RKO (cell line): ENCODE measurements around the gene CHCHD6.
A peak's percentile ranks its signal among the peaks of the same experiment; 100 is the strongest.

Source experiments
- DNase-seq: peaks from one replicate; pipeline ENCODE4 v3.0.0-alpha.2; 2016; ENCODE audit warnings: low spot score

CHCHD6 gene

DNA sequence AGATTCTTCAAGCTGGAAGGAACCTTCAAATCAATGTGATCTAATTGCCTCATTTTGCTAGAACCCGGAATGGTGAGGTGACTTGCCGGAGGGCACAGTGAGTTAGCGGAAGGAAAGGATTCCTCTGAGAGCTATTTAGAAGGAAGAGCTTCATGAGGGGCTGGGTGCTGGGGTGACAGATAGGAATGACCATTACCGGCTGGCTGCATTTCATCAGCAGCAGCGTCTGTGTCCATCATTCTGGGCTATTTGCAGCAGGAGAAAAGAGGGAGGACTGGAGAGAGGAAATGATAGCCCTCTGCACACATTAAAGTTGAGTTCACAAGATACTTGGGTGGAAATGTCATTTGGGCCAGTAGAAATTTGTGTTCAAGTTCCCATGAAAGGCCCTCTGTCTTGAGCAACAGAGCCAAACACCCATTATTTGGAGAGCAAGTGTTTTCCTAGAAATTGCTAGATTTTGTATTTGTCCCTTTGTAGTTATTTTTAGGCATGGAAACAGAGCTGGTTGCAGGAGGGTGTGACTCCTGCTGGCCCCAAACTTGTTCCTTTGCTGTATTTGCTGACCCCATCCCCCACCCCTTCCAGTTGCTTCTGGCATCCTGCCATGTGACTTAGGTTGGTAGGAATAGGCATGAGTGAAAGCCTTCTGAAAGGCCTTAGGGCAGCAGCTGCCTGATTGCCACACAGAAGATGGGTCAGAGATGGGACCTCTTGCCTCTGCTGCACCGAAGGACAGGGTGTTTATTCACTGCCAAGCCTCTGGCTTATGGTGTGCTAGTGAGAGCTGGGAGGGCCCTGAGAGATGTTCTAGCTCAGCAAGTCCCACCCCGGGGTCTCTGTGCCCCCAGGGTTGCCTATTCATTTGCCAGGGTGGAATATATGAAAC lies 191.4 kb downstream of the CHCHD6 start:
- DNase-seq: no peak

DNA sequence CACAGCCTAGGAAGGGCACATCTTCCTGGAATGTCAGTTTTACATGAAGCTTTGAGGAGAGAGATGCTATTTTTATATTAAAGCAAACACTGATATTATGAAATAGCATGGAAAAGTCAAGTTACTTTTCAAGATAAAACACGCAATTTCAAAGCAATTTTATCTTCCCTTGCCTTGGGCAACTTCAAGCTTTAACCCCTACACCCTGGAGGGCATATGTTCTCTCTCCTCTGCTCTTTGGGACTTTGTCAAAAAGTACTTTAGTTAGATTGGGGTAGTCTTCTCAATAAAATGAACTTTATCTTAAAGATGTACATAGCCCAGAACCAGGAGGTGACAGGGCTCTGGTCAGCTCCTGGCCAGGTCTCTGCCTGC lies 192.0 kb downstream of the CHCHD6 start:
- DNase-seq: no peak

DNA sequence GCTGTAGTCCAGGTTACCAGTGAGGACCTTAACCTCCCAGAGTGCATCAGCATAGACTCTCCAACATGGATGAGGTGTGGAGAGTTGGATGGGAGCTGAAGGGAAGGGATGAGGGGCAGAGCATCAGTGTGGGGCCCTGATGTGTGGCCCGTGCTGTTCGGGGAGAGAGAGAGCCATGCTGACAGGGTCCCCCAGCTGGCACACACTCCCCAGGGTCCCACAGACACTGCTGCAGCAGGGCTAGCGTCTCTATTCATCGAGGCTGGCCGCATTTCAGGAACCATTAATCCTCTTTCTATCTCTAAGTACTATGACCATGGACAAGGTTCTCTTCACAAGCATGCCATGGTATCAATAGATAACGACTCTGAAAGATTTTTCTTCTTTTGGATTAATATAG lies 192.9 kb downstream of the CHCHD6 start:
- DNase-seq: no peak

DNA sequence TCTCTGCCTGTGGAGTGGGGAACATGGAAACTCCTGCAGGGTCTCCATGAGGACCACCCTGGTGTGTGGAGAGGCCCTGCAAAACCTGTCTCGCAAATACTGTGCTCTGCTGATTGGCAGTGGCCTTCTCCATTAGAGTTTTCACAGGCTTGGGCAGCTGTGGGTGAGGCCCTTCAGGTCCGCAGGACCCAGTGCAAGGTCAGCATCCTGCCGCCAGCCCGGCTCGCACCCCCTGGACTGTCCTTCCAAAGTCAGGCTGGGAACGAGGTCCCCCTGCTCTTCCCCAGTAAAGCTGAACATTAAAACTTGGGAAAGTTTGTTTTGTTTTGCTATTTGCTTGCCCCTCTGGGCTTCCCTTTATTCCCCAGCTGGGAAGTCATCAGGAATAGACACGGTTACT lies 193.9 kb downstream of the CHCHD6 start:
- no peak for DNase-seq

DNA sequence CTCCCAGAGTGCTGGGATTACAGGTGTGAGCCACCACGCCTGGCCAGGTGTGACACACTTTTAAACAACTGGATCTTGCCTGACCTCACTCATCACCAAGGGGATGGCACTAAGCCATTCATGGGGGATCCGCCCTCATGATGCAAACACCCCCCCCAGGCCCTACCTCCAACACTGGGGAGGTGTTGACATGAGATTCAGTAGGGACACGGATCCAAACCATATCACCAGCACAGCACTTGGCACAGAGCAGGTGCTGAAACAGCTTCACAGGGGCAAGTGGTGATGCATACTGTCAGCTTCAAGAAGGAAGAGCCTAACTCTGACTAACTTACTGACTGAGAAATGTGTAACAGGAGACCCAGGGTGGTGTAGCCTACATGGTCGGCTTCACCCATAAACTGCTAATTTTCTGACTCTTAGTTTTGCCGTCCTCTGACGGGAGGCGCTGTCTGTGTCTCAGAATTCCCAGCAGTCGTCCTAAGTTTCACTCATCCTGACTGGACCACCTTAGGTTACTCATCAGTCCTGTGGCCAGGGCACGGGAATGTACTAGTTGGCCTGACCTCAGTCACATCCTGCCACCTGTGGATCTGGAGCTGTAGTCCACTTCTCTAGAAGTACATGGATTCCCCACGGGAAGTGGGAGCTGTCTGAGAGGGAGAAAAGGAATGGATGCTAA lies 197.0 kb downstream of the CHCHD6 start:
- peak; percentile 28 for DNase-seq

DNA sequence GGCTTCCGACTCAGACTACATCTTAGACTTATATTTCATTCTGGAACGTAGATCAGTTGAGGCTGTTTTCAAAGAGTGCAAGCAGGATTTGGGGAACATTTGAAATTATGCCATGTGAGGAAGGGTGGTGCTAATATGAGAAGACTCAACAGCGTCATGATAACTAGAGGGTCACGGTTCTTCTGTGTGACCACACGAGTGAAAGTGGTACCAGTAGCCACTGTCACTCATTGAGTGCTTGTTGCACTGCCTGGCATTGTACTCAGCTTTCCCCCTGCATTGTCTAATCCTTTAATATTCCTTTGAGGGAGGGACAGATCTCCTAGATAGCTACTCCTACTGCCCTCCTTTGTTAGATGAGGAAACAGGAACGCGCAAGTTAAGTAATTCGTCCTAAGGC lies 197.6 kb downstream of the CHCHD6 start:
- DNase-seq: no peak

DNA sequence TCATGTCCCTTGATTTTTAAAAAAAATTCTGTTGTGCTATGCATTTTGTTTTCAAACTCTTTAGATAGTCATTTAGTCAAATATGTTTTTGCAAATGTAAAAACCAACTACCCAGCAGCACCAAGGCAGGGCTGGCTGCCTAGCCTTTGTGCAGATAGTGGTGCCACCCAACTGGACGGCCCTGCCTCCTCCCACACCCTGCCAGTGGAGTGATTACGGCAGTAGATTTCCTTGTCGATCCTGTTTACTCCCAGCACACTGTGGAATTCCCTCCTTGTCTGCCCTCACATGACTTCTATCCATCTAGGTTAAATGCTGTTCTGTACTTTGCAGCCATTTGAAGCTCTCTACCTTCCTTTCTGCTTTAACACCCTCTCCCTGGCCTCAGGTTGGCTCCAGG lies 199.5 kb downstream of the CHCHD6 start:
- DNase-seq: no peak

DNA sequence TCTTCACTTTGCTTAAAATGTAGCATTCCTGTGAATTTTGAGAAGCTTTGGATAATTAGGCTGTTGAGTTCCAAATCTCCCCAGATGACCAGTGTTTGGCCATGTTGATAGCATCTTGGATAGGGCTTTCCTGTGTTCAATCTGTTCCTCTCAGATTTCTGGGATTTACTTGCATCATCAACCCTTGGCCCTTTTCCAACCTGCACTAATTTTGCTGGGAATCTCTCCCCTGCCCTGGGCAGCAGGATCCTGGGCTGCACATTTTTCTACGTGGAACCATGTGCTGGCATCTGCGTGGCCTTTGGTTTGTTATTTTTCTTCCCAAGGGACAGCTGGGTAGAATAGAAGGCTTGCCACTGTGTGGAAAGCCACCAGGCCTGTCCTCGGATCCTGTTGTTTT lies 203.5 kb downstream of the CHCHD6 start:
- DNase-seq: no peak

DNA sequence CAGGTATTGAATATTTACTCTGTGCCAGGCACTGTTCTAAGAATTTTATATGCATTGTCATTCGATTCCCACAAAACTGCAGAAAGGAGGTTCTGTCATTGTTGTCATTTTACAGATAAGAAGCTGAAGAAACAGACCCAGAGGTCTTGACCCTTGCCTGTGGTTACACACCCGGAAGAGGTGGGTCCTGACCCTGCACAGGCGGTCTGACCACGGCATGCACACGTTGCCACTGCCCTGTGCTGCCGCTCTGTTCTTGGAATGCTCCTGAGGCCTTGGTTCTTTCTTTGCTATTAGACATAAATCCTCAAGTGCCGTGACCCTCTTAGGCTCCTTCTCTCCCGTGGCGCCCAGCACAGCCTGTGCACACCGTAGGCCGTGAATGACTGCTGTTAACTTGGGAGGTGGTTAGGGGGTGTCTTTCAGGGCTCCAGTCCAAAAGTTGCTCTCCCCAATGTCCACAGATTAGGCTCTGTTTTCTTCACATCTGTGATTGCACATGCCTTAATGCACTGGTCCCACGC lies 204.8 kb downstream of the CHCHD6 start:
- no peak for DNase-seq

DNA sequence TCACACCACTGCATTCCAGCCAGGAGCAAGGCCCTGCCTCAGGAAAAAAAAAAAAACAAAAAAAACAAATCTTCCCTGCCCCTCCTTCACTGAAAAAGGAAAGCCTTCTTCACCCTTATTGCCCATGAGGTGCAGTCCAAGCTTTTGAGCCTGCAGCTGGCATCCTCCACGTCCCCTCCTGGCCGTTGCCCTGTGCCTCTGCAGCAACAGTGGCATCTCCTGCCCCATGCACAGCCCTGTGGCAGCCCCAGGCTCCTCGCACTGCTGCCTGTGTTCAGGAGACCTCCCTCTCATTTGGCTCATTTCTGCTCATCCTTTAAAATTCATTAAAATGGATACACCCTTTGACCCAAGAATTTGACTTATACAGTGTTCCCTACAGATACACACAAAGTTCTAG lies 206.2 kb downstream of the CHCHD6 start:
- DNase-seq: no peak

DNA sequence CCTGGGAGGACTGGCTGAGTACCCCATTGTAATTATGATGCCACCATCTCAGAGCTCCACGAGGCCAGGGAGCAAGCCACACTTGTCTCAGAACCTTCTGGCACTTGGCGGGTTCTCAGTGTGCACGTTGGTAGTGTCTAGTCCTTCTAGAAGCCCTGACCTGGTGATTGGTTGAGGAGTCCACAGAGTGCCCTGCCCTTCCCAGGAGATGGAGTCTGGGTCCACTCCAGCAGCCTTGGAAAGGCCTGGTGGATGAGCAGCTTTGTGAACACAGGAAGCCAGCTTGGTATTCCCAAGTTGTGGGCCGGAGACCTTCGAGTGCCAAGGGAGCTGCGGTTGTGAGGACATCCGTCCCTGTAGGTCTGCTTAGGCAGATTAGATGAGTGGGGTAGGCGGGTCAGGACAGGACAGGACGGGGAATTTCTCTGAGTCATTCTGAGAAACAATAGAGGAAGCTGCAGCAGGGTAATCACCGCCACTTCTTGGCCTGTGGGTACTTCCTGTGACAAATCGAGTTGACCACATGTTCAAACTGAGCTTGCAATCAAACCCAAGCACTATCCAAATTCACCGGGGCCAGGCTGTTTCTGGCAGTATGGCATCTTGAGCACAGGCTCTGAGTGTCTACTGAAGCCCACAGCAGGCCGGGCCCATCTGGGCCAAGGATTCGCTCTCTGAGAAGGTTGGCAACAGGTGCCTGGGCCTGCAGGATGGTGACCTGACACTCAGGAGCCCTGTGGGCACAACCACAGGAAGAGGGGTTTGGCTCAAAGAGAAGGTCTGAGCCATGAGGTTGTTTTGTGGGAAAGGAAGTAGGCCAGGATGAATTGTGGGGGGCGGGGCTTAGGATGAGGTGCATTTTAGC lies 207.4 kb downstream of the CHCHD6 start:
- peak; percentile 74 for DNase-seq

DNA sequence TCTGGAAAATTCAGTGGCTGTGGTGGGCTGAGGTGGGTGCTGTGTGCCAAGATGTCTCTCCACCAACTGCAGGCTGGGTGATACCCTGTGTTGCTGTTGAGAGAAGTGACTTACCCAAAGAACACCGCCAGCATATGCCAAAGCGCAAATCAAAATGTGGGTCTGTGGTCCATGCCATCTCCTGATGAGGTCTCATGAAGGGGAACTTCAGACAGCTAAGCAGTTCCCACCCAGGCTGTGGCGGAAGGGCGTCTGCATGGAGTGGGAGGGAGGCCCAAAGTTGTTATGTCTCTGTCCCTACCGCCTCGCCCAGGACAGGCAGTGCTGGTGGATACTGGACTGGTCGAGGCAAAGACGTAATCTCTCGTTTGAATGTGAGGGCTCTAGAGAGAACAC lies 208.0 kb downstream of the CHCHD6 start:
- no peak for DNase-seq

DNA sequence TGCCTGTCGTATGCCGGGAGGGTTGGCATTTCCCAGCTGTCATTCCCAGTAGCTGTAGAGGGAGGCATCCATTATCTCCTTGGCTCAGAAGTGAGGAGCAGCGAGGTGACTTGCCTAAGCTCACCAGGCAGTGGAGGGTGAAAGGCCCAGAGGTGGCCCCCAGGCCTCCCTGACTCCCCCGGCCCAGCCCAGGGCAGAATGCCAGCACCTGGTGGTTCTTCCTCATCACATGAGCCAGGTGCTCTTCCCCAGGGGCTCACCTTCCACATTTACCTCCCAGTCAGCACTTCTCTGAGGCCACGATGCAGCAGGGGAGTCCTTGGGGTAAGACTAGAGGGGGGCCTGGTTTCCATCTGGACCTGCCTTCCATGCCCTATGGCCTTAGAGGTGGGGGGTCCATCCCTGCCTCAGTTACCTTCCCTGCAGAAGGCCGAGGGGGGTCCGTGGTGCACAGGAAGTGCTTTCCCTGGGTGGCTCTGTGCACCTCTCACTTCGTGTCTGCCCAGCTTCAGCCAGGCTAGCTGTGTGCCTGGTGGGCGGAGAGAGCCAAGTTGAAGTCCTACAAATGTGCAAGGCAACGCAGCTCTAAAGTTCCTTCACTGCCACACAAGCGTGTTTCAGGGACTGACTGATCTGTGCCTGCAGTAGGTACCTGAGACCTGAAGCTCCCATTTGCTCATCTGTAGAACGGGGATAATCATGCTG lies 208.6 kb downstream of the CHCHD6 start:
- no peak for DNase-seq

DNA sequence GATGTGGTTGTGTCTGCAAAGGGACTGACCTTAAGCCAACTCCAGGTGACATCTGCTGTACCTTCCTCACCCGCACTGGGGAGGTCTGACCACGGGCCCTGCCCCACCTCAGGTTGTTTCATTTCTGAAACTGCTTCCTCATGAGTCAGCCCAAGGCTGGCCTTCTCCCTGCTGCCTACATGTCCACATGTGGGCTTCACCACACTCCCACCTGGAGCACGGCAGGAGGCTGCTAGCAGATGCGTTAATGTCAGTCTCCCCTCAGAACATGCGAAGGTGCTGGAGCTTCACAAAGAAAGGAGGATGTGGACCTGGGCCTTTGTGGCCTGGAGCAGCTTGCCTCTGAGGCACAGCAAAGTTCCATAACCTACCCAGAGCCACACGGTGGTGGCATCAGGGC lies 209.5 kb downstream of the CHCHD6 start:
- no peak for DNase-seq

DNA sequence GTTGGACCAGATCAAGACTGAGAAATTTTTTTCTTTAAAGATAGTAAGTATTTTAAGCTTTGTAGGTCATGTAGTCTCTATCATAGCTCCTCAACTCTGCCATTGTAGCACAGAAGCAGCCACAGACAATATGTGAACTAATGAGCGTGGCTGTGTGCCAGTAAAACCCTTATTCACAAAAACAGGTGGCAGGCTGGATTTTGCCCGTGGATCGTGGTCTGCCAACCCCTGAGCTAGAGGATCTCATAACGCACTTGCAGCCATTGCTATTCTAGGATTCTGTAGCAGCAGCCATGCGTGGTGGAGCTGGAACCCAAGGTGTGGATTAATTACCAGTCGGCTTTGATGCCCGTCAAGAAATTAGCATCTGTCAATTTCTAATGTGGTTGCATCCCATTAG lies 210.2 kb downstream of the CHCHD6 start:
- DNase-seq: no peak

DNA sequence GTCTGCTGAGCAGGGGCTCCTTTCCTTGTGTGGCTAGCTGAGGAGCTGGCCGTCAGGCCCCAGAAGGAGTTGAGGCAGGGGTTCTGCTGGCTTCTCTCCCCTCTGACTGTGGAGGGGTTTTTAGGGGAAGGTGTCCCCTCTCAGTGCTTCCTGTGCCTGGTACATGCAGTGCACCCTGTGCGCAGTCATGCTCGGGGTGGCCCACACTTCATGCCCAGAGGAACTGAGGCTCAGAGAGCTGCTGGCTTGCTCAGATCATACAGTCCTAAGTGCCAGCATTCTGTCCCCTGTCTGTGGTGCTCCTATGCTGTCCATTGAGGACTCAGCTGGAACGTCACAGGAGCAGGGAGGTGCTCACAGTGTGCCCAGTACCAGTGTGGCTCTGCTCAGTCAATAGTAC lies 211.0 kb downstream of the CHCHD6 start:
- DNase-seq: no peak

DNA sequence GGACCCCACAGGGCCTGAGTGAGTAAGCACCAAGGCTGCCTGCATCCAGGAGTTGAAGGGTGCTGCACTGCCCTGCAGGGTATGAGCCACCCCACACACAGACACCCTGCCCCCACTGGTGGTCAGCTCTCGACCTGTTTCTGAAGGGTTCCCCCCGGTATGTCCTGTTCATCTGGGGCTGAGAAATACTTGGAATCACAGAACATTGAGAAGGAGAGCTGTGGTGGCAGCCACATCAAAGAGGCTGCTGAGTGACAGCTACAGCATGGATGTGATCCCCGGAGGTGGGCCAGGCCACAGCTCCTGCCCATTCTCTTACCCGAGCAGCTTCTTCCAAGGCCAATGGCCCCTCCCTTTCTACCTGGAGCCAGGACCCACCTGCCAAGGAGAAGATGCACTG lies 212.5 kb downstream of the CHCHD6 start:
- no peak for DNase-seq

DNA sequence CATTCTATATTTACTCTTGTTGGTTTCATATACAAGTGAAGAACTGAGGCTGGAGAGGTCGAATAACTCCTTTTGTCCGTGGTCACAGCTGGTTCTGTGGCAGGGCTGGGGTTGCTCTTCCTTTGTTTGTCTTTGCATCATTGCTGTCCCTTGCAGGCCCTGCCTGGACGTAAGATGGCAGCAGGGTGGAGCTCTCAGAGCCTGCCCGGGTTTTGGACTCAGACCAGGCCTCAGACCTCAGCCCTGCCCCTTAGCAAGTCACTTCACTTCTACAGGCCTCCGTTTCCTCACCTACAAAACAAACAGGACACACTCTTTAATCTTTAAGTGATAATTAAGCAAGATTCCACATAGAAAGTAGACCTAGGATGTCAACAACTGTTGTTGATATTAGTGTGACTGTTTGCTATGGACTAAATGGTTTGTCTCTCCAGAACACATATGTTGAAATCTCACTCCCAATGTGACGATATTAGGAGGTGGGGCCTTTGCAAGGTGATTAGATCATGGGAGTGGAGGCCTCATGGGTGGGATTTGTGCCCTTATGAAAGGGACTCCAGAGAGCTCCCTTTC lies 213.3 kb downstream of the CHCHD6 start:
- DNase-seq: no peak

DNA sequence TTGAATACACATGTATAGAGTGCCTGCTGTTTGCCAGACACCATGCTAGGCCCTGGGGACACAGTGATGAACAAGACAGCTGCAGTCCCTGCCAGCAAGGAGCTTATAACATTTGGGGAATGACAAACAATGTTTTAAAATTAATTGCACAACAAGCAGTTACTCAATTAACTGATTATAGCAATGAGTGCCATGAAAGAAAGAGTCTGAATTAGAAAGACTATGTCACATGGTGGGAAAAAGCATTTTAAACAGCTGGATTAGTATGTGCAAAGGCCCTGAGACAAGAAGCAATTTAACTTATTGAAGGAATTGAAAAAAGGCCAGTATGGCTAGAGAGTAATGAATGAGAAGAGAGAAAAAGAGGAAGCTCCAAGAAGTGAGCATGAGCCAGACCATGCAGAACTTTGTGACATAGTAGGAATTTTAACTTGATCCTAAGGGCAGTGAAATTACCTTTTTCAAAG lies 214.3 kb downstream of the CHCHD6 start:
- DNase-seq: no peak

DNA sequence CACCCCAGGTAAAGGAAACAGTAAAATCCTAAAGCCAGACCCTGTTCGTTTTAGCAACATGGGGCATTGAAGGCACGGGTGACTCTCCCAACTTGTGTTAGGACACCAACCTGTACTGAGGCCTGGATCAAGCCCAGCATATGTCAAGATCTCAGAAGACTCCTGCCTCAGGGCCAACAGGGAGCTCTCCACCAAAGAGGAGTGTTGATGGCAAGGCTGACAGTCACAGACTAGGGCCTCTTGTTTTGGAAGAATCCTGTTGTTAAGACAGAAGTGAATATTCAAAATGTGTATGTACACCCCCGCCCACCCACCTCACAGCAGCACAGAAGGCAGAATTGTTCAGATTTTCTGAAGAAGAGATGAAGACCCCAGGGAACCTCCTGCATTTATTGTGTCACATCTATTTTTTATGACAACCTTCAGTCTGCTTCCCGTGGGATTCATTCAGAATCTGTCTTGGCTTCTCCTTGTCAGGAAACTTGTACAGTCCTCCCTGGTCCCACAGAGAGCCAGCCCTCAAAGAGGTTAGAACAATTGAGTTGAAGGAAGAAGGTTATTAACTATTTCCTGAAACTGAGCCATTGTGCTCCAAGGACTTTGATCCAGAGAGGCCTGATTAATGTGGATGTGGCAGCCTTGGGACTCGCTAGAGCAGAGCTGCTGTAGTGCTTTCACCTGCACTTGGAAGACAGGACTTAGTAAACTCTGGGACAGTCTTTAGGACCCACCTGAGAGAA lies 217.2 kb downstream of the CHCHD6 start:
- DNase-seq: no peak

DNA sequence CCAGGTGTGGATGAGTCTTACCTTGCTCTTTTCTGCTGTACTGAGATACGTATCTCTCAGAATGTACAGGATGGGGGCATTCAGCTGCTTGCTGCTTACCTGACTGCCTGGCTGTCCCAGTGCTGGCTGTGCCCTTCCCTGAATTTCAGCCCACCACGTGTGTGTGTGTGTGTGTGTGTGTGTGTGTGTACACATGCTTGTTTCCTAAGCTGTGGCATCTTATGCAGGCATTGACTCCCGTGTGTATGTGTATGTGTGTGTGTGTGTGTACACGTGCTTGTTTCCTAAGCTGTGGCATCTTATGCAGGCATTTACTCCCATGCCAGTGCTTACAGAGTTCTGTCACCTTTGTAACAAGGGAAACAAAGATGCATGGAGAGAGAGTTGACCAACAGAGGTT lies 218.4 kb downstream of the CHCHD6 start:
- DNase-seq: no peak
